ENCODE data around the gene STXBP3. TPM values are rescaled to one million over a fixed set of nuclear protein-coding genes. Genes with fewer than 3 reads are reported as not detected.
A peak's percentile ranks its signal among the peaks of the same experiment; 100 is the strongest.
"Not testable (repeated sequence)": the region's sequence is repeated elsewhere in the genome, so short reads cannot be mapped to it uniquely, and the experiment has no call there.

STXBP3 gene
- total RNA-seq, 1 experiment from 2014 or later = 34.1 TPM

DNA sequence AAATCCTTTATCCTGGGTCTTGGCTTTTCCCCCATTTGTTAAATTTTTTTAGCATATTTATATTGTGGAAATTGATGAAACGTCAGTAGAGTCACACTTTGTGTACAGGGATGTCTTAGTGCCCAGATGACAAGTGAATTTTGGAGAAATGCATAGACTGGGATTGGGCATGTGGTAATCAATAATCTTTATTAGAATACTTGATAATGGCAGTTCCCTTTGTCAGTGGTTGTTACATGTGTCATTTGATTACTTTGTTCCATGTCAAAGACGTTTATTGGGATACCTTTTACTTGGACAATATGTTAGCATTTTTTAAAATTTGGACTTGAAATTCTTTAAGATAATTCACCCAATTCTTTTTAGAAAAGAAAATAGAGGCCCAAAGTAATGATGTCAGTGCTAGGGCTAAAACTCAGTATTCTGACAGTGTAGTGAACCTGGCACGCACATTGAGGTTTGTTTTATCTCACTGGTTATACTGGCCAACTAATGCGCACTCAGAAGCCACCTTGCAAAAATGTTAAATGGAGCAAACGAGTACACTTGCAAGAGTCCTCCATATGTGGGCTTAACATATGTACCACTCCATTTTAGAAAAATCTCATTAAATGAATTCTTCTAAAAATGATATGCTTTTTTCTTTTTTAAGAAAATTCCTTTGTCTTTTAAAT is 45.2 kb upstream of the STXBP3 start:
- no peak overlapping the region for H3K4me3 Mint-ChIP-seq
- H3K79me1 ChIP-seq (ENCODE audit: insufficient read depth, low read depth, low read length, poor library complexity, severe bottlenecking) = peaks cover 3% of the 10 kb centered on the region
- no peak overlapping the region for H4K5ac ChIP-seq (ENCODE audit: insufficient read length, low read depth, low read length)
- no peaks in the 10 kb centered on the region for H3K9me3 ChIP-seq (ENCODE audit: control insufficient read depth, low read depth, low read length)
- H3K23ac ChIP-seq (ENCODE audit: insufficient read length, low read depth, low read length) = no peak overlapping the region
- no peak overlapping the region for H3K9ac ChIP-seq (ENCODE audit: extremely low read depth, insufficient read length, low read length)
- no peak for DNase-seq
- H3K4me1 ChIP-seq (ENCODE audit: insufficient read depth, low read length) = no peaks in the 10 kb centered on the region
- H3K18ac ChIP-seq (ENCODE audit: insufficient read length, low read depth, low read length) = no peak overlapping the region
- H3K23me2 ChIP-seq (ENCODE audit: insufficient read length, low read depth, low read length, poor library complexity, severe bottlenecking) = no peaks in the 10 kb centered on the region
- peaks cover 33 to 61% (median 45%) of the 10 kb centered on the region in 3 experiments; a peak in 6 of 7 replicates for H3K36me3 Mint-ChIP-seq (ENCODE audit: insufficient read depth in 1 of 3, low read depth in 3 of 3)
- H2BK5ac ChIP-seq (ENCODE audit: insufficient read length, low read length) = no peak overlapping the region
- no peak overlapping the region for H2BK20ac ChIP-seq (ENCODE audit: low read depth, low read length, poor library complexity, severe bottlenecking)
- H3K56ac ChIP-seq (ENCODE audit: insufficient read length, low read depth, low read length) = no peak overlapping the region
- H3K14ac ChIP-seq (ENCODE audit: insufficient read depth, low read length) = no peak overlapping the region
- no peak overlapping the region for H2AFZ ChIP-seq (ENCODE audit: low read length)
- no peaks in the 10 kb centered on the region; the same call in 1 of the 2 replicates for H3K27me3 Mint-ChIP-seq (ENCODE audit: low read depth)
- no peaks in the 10 kb centered on the region for H3K9me3 Mint-ChIP-seq
- H4K91ac ChIP-seq (ENCODE audit: insufficient read length, low read depth, low read length) = no peak overlapping the region
- TF ChIP-seq, protein P1, sequence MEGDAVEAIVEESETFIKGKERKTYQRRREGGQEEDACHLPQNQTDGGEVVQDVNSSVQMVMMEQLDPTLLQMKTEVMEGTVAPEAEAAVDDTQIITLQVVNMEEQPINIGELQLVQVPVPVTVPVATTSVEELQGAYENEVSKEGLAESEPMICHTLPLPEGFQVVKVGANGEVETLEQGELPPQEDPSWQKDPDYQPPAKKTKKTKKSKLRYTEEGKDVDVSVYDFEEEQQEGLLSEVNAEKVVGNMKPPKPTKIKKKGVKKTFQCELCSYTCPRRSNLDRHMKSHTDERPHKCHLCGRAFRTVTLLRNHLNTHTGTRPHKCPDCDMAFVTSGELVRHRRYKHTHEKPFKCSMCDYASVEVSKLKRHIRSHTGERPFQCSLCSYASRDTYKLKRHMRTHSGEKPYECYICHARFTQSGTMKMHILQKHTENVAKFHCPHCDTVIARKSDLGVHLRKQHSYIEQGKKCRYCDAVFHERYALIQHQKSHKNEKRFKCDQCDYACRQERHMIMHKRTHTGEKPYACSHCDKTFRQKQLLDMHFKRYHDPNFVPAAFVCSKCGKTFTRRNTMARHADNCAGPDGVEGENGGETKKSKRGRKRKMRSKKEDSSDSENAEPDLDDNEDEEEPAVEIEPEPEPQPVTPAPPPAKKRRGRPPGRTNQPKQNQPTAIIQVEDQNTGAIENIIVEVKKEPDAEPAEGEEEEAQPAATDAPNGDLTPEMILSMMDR (conservative IDR thresholded peaks at IDR 0.05) = no peak
- no peaks in the 10 kb centered on the region for H4K20me1 ChIP-seq (ENCODE audit: control insufficient read depth, insufficient read depth, insufficient read length)
- H2AK5ac ChIP-seq (ENCODE audit: insufficient read length, low read length) = no peak overlapping the region
- no CpG with 5 or more reads among the region's 5 CpGs for WGBS (ENCODE audit: extremely low coverage, insufficient read length, low lambda C conversion rate)
- H3K79me2 ChIP-seq (ENCODE audit: insufficient read depth, low read length) = no peaks in the 10 kb centered on the region
- no peak overlapping the region for H3K4me2 ChIP-seq (ENCODE audit: insufficient read depth, insufficient read length, low read length)
- no peak overlapping the region for H4K8ac ChIP-seq (replicated peaks; ENCODE audit: insufficient read length, low read depth, low read length)
- no peak overlapping the region for H2BK120ac ChIP-seq (ENCODE audit: low read depth, low read length, poor library complexity, severe bottlenecking)
- no peak overlapping the region for H3T11ph ChIP-seq (ENCODE audit: low read length)
- no peak overlapping the region for H3K4ac ChIP-seq (ENCODE audit: low read depth, low read length)
- H3K27ac Mint-ChIP-seq = no peak overlapping the region
- no peak overlapping the region for H3K27ac ChIP-seq (ENCODE audit: insufficient read length, low read depth, low read length)
- peaks cover 0 to 4% of the 10 kb centered on the region in 2 experiments; a peak in 1 of 4 replicates for H3K4me1 Mint-ChIP-seq
- H3K27me3 ChIP-seq (ENCODE audit: insufficient read depth, low read length) = no peaks in the 10 kb centered on the region
- H2BK15ac ChIP-seq (ENCODE audit: low read depth, low read length) = no peak overlapping the region
- no peak overlapping the region for H2BK12ac ChIP-seq (ENCODE audit: insufficient read length, low read depth, low read length)

DNA sequence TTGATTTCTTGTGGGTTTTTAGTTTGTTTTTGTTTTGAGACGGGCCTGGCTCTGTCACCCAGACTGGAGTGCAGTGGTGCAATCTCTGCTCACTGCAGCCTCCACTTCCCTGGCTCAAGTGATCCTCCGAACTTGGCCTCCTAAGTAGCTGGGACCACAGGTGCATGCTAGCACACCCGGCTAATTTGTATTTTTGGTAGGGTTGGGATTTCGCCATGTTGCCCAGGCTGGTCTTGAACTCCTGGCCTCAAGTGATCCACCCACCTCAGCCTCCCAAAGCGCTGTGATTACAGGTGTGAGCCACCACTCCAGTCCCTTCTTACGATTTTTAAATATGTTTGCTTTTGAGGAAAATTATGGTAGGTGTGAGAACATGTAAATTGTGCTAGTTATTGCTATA is 44.4 kb upstream of the STXBP3 start:
- H3K9ac ChIP-seq (ENCODE audit: extremely low read depth, insufficient read length, low read length); H3K14ac ChIP-seq (ENCODE audit: insufficient read depth, low read length); H3K79me1 ChIP-seq (ENCODE audit: insufficient read depth, low read depth, low read length, poor library complexity, severe bottlenecking); H3K23ac ChIP-seq (ENCODE audit: insufficient read length, low read depth, low read length); H2BK5ac ChIP-seq (ENCODE audit: insufficient read length, low read length); H3K4me3 Mint-ChIP-seq; DNase-seq; H2BK15ac ChIP-seq (ENCODE audit: low read depth, low read length); H3K79me2 ChIP-seq (ENCODE audit: insufficient read depth, low read length); H2AFZ ChIP-seq (ENCODE audit: low read length); H4K91ac ChIP-seq (ENCODE audit: insufficient read length, low read depth, low read length); H4K5ac ChIP-seq (ENCODE audit: insufficient read length, low read depth, low read length); H3K27me3 Mint-ChIP-seq (ENCODE audit: low read depth); H3K9me3 Mint-ChIP-seq; H4K20me1 ChIP-seq (ENCODE audit: control insufficient read depth, insufficient read depth, insufficient read length); H2AK5ac ChIP-seq (ENCODE audit: insufficient read length, low read length); H3K4ac ChIP-seq (ENCODE audit: low read depth, low read length); H3K27ac ChIP-seq (ENCODE audit: insufficient read length, low read depth, low read length); H3K23me2 ChIP-seq (ENCODE audit: insufficient read length, low read depth, low read length, poor library complexity, severe bottlenecking); H3K18ac ChIP-seq (ENCODE audit: insufficient read length, low read depth, low read length); H3K4me1 ChIP-seq (ENCODE audit: insufficient read depth, low read length); H2BK120ac ChIP-seq (ENCODE audit: low read depth, low read length, poor library complexity, severe bottlenecking); H3K9me3 ChIP-seq (ENCODE audit: control insufficient read depth, low read depth, low read length); H2BK20ac ChIP-seq (ENCODE audit: low read depth, low read length, poor library complexity, severe bottlenecking); H2BK12ac ChIP-seq (ENCODE audit: insufficient read length, low read depth, low read length); H3T11ph ChIP-seq (ENCODE audit: low read length); H4K8ac ChIP-seq (replicated peaks; ENCODE audit: insufficient read length, low read depth, low read length); H3K4me2 ChIP-seq (ENCODE audit: insufficient read depth, insufficient read length, low read length); H3K56ac ChIP-seq (ENCODE audit: insufficient read length, low read depth, low read length); H3K27me3 ChIP-seq (ENCODE audit: insufficient read depth, low read length); H3K4me1 Mint-ChIP-seq: not testable (repeated sequence)
- Mint-ChIP-seq H3K27ac (peak overlapping the region in 1 of 3 experiments; percentile 56; a peak in 1 of 7 replicates), H3K36me3 (ENCODE audit: insufficient read depth in 1 of 3, low read depth in 3 of 3) (peaks cover 25 to 53% (median 37%) of the 10 kb centered on the region in 3 experiments; a peak in 6 of 7 replicates)
- WGBS (ENCODE audit: extremely low coverage, insufficient read length, low lambda C conversion rate) = no CpG with 5 or more reads among the region's 6 CpGs
